Left ventricle myocardium inferior (tissue), 1 donor: ENCODE measurements around the gene SPARCL1. TPM values are rescaled to one million over a fixed set of nuclear protein-coding genes. Genes with fewer than 3 reads are reported as not detected.
"Not testable (repeated sequence)": the region's sequence is repeated elsewhere in the genome, so short reads cannot be mapped to it uniquely, and the experiment has no call there.

Source experiments
- DNase-seq: peaks from one replicate; pipeline ENCODE4 v3.0.0-alpha.2; 2020
- H3K27ac ChIP-seq: fragments of 200-600 bp; replicated peaks from 2 replicates; pipeline ENCODE4 v1.8.0; 2021
- H3K27me3 ChIP-seq: fragments of 200-600 bp; 2 replicates; pipeline ENCODE4 v1.8.0; 2021; ENCODE audit warnings: low read depth
- H3K36me3 ChIP-seq: fragments of 200-600 bp; 2 replicates; pipeline ENCODE4 v1.8.0; 2021
- H3K4me1 ChIP-seq: fragments of 200-600 bp; 2 replicates; pipeline ENCODE4 v1.8.0; 2021
- H3K4me3 ChIP-seq: fragments of 200-600 bp; 2 replicates; pipeline ENCODE4 v1.8.0; 2021; ENCODE audit warnings: mild to moderate bottlenecking, moderate library complexity
- H3K9me3 ChIP-seq: fragments of 200-600 bp; replicated peaks from 2 replicates; pipeline ENCODE4 v1.8.0; 2021
- intact Hi-C: fragments of 100-400 bp; cut with micrococcal nuclease; formaldehyde crosslinking; loops from one replicate; pipeline ENCODE4 v1.11.0; 2022
- total RNA-seq: library from RNA; stranded (reverse); fragmentation: NEBNext Ultra II Directional; extraction: Animal tissue kit (Norgen Biotek cat#: 25700); gene quantifications from one replicate; pipeline ENCODE4 v1.2.1, GENCODE V29; 2021
- TF ChIP-seq, protein P1 (sequence below): fragments of 200-600 bp; IDR thresholded peaks from 2 replicates; pipeline ENCODE4 v1.8.0; 2021; ENCODE audit warnings: antibody characterized with exemption, mild to moderate bottlenecking, borderline replicate concordance
- donor health status: DM: no; HTN: yes; CAD: no; lungs with severe emphysema.

SPARCL1 gene
- total RNA-seq, 1 donor from 2014 or later, result 292 TPM

DNA sequence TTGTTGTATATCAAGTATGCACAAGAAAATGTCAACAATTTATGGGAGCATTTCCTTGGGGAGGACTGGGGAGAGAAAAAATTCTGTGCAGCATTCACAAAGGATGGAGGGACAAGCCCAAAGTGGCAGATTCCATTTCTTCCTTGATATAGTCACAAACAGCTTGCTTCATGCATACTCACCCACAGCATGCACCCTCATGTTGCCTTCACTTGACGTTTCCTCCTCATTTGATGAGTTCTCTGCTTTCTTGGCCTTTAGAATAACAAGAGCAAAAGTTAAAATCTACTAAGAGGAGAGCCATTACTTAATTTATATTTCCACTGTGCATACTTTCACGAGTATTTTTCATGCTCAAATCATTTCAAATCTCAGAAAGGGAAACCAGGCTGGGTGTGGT, 37.7 kb downstream of the SPARCL1 start:
- no peak for DNase-seq
- H3K36me3 ChIP-seq, result peaks cover 97% of the 10 kb centered on the region
- H3K4me3 ChIP-seq, result no peak overlapping the region
- peak overlapping the region; percentile 81 for H3K27ac ChIP-seq
- H3K27me3 ChIP-seq, result no peaks in the 10 kb centered on the region
- TF ChIP-seq, protein P1, sequence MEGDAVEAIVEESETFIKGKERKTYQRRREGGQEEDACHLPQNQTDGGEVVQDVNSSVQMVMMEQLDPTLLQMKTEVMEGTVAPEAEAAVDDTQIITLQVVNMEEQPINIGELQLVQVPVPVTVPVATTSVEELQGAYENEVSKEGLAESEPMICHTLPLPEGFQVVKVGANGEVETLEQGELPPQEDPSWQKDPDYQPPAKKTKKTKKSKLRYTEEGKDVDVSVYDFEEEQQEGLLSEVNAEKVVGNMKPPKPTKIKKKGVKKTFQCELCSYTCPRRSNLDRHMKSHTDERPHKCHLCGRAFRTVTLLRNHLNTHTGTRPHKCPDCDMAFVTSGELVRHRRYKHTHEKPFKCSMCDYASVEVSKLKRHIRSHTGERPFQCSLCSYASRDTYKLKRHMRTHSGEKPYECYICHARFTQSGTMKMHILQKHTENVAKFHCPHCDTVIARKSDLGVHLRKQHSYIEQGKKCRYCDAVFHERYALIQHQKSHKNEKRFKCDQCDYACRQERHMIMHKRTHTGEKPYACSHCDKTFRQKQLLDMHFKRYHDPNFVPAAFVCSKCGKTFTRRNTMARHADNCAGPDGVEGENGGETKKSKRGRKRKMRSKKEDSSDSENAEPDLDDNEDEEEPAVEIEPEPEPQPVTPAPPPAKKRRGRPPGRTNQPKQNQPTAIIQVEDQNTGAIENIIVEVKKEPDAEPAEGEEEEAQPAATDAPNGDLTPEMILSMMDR, result no peak
- H3K9me3 ChIP-seq, result peaks cover 11% of the 10 kb centered on the region
- intact Hi-C loops, result no loop called here
- peaks cover 53% of the 10 kb centered on the region for H3K4me1 ChIP-seq

DNA sequence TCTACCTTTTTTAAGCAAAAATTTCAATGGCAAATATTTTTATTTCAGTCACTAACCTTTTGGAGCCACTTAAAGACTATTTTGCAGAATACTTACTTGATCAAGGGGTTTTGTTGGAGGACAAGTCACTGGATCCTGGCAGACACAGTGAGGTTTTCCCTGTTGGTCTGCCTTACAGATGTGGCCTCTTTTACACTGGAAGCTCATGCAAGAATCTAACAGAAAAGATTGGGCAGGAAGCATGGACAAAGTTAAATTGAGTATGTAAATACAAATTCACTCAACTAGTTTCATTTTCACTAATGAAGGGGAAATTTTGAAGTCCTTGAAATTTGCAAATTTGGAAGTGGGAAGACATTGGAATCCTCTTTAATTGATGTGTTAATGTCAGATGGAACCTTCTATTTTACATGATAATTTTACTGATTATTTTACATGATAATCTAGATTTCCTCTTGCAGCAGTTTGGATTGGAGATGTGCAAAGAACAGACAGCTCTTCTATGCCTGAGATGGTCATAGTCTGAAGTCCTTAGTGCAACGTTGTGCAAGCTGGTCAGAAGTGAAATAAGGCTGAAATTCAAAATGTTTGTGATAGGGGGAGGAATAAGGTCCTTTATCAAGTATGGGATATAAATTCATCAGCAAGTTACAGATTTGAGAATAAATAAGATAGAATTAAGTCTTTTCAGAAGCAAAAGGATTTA, 38.4 kb downstream of the SPARCL1 start:
- peaks cover 53% of the 10 kb centered on the region for H3K4me1 ChIP-seq
- H3K9me3 ChIP-seq, result peaks cover 13% of the 10 kb centered on the region
- H3K27ac ChIP-seq, result peak overlapping the region; percentile 81
- no peak for DNase-seq
- no peaks in the 10 kb centered on the region for H3K27me3 ChIP-seq
- peaks cover 98% of the 10 kb centered on the region for H3K36me3 ChIP-seq
- H3K4me3 ChIP-seq, result no peak overlapping the region
- intact Hi-C loops, result no loop called here
- TF ChIP-seq, protein P1, result no peak

DNA sequence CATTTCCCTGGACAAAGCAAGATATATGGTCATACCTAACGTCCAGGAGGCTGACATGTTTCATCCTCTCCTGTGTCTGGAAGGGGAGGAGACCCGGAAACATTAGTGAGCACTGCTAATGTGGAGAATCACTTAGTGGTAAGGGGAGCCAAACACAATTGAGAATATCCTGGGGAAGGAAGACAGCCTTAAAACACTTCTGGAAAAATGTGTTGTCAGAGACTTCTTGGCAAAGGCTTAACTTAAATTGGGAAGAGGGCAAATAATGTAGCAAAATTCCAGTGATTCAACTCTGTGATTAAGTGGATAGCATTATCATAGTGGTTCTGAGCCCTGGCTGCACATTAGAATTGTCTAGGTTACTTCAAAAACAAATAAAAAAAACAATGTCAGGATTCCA, 39.5 kb downstream of the SPARCL1 start:
- Histone ChIP-seq H3K27ac (peak overlapping the region; percentile 81), H3K36me3 (peaks cover 88% of the 10 kb centered on the region), H3K9me3 (peaks cover 23% of the 10 kb centered on the region), H3K4me1 (peaks cover 53% of the 10 kb centered on the region), H3K27me3 (no peaks in the 10 kb centered on the region), H3K4me3 (no peak overlapping the region)
- intact Hi-C loops, result no loop called here
- TF ChIP-seq, protein P1, result no peak
- DNase-seq, result no peak

DNA sequence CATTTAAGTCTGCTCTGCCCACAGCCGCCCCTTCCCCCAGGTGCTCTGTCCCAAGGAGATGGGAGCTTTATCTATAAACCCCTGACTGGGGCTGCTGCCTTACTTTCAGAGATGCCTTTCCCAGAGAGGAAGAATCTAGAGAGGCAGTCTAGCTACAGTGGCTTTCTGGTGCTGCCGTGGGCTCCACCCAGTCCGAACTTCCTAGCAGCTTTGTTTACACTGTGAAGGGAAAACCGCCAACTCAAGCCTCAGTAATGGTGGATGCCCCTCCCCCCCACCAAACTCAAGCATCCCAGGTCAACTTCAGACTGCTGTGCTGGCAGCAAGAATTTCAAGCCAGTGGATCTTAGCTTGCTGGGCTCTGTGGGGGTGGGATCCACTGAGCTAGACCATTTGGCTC, 40.5 kb downstream of the SPARCL1 start:
- H3K27me3 ChIP-seq, H3K4me3 ChIP-seq, DNase-seq, intact Hi-C loops: not testable (repeated sequence)
- Histone ChIP-seq H3K9me3 (peaks cover 30% of the 10 kb centered on the region), H3K27ac (peak overlapping the region; percentile 81), H3K4me1 (peaks cover 52% of the 10 kb centered on the region), H3K36me3 (peaks cover 83% of the 10 kb centered on the region)

DNA sequence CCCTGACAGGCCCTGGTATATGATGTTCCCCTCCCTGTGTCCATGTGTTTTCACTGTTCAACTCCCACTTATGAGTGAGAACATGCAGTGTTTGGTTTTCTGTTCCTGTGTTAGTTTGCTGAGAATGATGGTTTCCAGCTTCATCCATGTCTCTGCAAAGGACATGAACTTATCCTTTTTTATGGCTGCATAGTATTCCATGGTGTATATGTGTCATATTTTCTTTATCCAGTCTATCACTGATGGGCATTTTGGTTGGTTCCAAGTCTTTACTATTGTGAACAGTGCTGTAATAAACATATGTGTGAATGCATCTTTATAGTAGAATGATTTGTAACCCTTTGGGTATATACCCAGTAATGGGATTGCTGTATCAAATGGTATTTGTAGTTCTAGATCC, 45.9 kb downstream of the SPARCL1 start:
- intact Hi-C loops, H3K4me3 ChIP-seq, H3K27me3 ChIP-seq, H3K27ac ChIP-seq, DNase-seq: not testable (repeated sequence)
- Histone ChIP-seq H3K36me3 (peaks cover 79% of the 10 kb centered on the region), H3K4me1 (peaks cover 34% of the 10 kb centered on the region), H3K9me3 (peaks cover 27% of the 10 kb centered on the region)

DNA sequence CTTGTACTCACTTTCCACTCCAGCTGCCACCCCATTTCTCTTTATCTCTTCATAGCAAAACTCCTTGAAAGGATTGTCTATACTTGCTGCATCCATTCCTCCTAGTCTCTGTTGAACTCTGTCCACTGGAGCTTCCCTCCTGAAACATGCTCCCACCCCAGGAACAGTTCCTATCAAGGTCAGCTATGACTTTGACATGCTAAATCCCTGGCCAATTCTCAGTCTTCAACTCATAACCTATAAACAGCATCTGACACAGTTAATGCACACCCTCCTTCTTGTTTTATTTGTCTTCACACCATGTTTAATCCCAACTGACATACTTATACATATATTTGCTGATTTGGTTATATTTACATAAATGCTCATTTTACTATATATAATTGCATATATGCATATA, 47.8 kb downstream of the SPARCL1 start:
- TF ChIP-seq, protein P1, result no peak
- peaks cover 19% of the 10 kb centered on the region for H3K9me3 ChIP-seq
- H3K27ac ChIP-seq, result peak overlapping the region; percentile 54
- no peak overlapping the region for H3K4me3 ChIP-seq
- H3K36me3 ChIP-seq, result peaks cover 78% of the 10 kb centered on the region
- H3K4me1 ChIP-seq, result peaks cover 43% of the 10 kb centered on the region
- H3K27me3 ChIP-seq, result no peaks in the 10 kb centered on the region
- intact Hi-C loops, result no loop called here
- DNase-seq, result no peak
